ENCODE results near the gene PEAK1.
"Not testable (repeated sequence)": the region's sequence is repeated elsewhere in the genome, so short reads cannot be mapped to it uniquely, and the experiment has no call there.

The PEAK1 gene

GRCh38 chr15:77221174-77221573 is 198.7 kb downstream of the PEAK1 start:
- no peak for DNase-seq

- DNase-seq = no peak
Observed at GRCh38 chr15:77219841-77220240, 200.1 kb downstream of the PEAK1 start.

DNA sequence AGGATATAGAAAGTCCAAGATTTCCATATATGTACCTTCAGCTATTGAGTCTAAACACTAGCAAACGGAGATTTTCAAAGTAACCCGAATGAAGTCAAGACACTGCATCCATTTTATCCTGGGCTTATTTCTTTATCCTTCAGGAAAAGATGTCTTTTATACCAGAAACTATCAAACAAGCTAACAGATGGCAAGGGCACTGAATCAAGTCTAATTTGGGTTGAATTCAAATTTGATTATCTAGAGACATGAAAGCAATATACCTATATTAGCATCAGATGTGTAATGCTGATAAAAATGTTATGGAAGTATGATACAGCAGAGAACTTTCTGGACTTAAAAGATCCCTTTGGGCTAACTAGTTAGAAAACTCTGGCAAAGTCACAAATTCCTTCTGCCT is 210.7 kb downstream of the PEAK1 start:
- no peak for DNase-seq

DNA sequence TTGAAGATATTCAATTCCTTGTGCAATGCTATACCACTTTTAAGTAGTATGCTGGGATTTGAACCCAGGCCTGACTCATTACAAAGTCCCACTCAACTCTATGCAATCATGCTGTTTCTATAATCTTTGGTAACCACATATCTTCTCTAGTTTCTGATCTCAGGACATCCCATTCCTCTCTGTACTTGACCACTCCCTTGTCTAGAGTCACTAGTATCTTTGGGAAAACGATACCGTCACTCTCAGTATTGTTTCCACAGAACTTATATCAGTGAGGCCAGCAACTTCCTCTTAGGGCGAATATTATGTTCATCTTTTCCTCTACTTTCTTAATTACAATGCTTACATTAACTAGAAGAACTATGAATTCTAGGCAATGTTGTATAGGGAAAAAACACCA is 211.7 kb downstream of the PEAK1 start:
- no peak for DNase-seq

- no peak for DNase-seq
Observed at GRCh38 chr15:77201665-77202064, 218.2 kb downstream of the PEAK1 start.

DNA sequence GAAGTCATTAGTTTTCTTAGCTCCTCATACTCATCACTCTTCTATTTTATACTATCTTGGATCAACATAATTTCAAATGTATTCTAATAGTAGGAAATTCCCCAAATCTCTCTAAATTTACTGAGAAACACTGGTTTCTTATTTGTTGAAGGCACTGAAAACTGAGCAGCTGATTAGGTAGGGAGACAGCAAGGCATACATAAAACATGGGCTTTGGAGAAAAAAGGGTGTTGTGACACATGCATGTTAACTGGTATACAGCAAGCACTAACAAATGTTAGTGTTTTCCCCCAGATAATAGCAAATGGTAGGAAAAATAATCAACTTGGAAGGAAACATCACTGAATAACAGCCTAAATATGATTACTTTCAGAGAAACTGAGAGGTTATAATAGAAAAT is 223.5 kb downstream of the PEAK1 start:
- no peak for DNase-seq

DNA sequence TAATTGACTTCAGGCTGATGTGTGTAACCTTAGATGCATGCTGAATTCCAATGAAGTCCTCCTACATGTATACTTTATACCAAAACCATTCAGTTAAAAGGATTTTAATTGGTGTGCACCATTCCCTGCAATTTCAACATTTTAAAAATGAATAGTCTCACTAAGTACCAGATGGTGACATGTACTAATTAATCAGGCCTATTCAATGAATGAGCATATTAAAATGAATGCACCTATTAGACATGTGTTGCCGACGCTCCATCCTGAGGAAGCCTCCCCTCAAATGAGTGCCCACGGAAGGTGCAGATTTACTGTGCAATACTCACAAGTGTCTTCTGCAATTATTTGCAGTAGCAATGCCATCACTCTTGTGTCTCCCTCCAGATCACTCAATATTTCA is 224.3 kb downstream of the PEAK1 start:
- DNase-seq = no peak

DNA sequence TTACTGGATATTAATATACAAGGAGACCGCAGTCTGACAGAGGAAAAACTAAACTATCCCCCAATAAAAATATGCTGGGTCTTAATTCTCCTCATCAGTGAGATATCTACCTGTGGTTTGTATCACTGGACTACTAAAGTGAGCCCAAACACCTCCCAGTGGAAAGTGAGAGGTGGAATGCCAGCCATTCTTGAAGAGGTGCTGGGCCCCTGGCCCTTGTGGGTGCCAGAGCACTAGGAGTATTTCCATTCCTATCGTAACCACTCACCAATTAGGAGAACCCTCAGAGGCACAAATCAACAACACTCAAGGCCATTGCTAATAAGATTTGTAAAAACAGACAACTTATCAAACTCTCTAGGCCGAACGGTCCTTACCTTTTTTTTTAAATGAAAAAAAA is 227.5 kb downstream of the PEAK1 start:
- DNase-seq = no peak

GRCh38 chr15:77191230-77191834 is 228.6 kb downstream of the PEAK1 start:
- no peak for DNase-seq

DNA sequence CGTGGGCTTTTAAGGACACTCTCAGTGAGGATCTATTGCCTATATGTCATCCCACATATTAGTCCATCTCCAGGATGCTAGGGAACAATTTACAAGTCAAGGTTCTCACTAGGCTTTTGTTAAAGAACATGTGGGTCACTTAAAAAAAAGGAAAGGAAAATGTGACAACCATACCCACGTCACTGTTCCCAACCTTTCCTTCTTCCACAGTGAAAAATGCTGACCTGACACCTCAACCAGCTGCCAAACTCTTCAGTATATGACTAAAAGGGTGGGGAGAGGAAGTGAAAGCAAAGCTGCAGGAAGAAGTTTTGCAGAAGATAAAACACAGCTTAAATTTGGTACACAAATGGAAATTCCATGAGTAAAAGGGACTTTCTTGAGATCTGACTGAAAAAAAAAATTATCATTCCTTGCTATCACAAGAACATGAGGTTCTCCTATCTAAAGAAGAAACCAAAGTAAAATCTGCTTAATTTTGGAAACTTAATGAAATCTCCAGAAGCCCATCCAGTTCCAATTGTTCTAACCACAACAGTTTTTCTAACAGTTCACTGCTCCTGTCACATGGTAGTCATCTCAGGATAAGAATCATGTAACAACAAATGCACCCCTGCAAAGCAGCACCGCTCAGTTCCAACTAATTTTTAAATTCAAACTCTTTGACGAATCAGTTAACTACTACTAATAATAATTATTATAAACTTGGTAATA is 232.0 kb downstream of the PEAK1 start:
- DNase-seq = peak; percentile 71

DNA sequence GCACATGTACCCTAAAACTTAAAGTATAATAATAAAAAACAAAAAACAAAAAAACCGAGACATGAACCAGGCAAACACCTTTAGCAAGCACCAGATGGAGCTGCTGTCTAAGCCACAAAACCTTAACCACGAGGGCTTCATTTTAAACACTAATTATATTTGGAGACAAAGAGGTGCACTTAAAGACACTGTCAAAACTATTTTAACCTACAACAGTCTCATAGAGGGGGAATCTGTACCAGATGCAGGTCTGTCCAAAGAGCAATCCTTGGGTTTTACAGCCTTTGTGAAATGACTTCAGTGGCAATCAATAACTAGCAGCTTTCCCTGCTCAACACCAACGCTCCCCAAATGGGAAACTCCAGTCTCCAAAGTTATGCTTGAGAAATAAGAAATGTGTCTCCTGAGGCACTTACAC is 233.3 kb downstream of the PEAK1 start:
- DNase-seq = peak; percentile 32

- DNase-seq = no peak
Observed at GRCh38 chr15:77185242-77185785, 234.6 kb downstream of the PEAK1 start.

GRCh38 chr15:77184352-77184751 is 235.6 kb downstream of the PEAK1 start:
- not testable (repeated sequence) for DNase-seq

DNA sequence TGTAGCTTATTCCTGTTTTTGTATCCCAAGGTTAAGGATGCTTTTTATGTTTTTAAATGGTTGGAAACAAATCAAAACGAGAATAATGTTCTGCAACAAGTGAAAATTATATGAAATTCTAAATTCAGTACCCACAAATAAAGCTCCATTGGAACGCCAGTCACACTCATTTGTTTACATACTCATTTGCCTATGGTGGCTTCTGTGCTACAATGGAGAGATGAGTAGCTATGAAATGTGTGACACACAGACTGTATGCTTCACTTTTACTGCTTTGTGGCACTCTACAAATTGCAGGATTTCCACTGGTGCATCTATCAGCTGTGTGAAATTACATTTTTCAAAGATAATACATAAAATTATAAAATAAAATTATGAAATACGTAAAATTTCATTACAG is 236.8 kb downstream of the PEAK1 start:
- DNase-seq = no peak

DNA sequence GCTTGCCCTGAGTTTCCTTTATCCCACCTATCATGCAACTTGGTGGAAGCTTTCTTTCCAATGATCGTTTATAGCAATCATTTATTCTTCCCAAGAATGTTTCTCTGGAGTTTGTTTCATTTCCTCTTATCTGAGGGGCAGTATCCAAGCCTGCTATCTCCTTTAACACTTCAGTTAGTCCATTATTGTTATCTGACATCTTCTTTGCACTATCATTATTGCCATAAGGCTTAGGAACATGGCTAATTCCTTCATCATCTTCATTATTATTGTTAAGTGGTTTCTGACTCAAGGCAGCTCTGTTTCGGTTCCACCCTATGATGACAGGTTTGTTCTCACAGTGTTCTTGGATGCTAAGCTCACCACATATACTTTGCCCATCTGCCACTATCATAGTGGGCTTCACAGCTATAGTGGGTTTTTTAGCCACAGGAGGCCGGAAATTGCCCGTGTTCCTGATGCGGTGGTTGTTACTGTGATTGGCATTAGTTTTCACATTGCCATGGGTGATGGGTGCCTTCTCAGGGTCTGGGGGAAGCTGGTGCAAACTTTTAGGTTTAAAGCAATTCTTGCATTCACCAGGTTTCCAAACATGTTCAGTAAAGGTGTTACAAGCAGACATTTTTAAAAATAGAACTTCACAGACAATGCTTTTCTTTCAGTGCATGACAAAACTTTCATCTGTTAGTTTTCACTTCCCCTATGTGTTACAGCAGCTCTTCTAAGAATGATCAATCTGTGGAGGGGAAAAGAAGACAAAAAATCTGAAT is 238.4 kb downstream of the PEAK1 start:
- DNase-seq = no peak

DNA sequence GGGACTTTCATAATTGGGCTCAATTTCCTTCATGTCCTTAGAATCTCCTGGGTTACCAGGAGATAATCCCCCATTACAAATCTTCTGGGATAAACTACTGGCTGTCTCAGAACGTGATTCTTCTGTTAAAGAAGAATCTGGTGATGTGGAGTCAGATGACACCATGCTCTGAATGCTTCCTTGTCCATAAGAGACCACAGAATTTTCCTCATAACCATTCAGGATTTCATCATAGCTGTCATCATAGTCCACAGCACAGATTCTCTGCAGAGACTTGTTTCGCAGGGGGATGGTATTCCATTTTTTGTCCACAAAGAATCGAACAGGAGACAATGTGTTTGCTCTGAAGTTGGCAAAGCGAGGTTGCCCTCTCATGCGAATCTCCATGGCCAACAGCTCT is 239.1 kb downstream of the PEAK1 start:
- no peak for DNase-seq

DNA sequence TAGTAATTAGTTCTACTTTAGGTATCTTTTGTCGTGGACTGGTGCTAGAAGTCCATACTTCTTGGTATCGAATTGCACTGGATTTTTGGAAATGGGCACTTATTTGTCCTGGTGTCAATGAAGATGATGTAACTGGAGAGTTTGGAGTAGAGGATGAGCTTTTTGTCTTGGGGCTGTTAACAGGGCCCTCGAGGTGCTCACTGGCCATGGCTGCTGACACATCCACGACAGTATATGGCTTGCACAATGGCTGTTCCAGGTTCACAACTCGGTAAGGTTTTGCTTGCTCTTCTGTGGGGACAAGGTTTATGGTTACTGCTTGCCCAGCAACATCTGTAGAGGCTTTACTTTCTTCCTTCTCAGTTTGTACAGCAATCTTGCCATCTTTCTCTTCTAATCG is 239.6 kb downstream of the PEAK1 start:
- no peak for DNase-seq

DNA sequence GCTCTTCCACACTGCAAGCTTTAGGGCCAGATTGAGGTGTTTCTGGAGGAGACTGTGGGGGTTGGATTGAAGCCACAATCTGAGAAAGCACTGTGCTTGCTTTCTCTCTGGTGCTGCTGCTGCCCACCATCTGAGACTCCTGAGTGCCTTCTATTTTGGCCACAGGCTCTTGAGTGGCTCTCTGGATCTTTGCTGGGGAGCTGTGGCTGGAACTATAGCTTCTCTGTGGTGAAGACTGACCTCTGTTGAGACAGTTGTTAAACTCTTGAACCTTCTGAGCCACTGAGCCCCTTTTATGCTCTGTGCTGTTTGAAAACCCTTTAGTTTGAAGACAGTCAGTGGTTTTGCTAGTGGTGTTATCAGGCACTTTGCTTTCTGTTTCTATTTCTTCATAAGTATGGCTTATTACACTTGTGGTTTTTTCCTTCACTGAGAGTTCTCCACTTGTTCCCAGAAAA is 240.3 kb downstream of the PEAK1 start:
- DNase-seq = no peak

DNA sequence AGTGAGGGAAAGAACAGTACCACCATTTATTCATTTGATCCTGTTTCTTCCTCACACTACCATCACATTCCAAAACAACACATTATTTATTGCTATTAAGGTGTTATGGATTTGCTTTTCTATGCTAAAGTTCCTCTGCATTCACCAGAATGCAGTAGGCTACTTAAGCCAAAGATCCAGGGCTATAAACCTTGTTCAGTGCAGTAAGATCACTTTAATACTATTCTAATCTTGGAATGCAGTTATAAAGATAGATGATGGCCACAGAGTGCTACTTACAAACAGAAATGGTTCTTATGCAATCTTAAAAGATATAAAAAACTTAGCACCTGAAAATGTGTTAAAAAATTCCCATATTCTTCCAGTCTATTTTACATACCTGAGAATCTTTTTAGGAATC is 241.5 kb downstream of the PEAK1 start:
- no peak for DNase-seq

GRCh38 chr15:77176148-77176547 is 243.8 kb downstream of the PEAK1 start:
- DNase-seq = not testable (repeated sequence)

- no peak for DNase-seq
Observed at GRCh38 chr15:77173487-77173886, 246.4 kb downstream of the PEAK1 start.

DNA sequence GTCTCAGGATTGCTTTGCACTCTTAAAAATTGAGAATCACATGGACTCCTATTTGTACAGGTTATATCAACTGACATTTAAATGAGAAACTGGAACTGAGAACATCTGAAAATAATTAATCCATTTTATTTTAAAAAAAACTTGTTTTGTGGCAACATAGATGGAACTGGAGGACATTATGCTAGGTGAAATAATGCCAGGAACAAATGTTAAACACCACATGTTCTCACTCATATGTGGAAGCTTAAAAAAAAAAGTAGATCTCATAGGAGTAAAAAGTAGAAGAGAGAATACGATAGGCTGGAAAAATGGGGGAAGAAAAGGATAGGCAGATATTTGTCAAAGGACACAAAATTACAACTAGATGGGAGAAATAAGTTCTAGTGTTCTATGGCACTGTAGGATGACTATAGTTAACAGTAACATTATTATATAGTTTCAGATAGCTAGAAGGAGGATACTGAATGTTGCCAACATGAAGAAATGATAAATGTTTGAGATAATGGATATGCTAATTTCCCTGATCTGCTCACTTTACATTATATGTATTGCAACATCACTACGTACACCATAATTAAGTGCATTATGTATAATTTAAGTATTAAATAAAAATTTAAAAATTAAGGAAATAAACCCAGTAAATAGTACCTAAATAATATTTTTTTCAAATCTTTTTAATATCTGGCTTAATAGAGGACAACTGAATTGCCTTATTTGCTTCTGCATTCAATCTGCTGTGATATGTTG is 248.5 kb downstream of the PEAK1 start:
- DNase-seq = no peak

- no peak for DNase-seq
Observed at GRCh38 chr15:77168616-77169015, 251.3 kb downstream of the PEAK1 start.
